ENCODE measurements around the gene PPP2CA. TPM values are rescaled to one million over a fixed set of nuclear protein-coding genes. Genes with fewer than 3 reads are reported as not detected.

The PPP2CA gene
- total and polyA plus RNA-seq, 9 of the 15 experiments (the other 6 are each of a cell fraction or from before 2014, with no cell fraction given) = 23.0 to 257 (median 109) TPM

DNA sequence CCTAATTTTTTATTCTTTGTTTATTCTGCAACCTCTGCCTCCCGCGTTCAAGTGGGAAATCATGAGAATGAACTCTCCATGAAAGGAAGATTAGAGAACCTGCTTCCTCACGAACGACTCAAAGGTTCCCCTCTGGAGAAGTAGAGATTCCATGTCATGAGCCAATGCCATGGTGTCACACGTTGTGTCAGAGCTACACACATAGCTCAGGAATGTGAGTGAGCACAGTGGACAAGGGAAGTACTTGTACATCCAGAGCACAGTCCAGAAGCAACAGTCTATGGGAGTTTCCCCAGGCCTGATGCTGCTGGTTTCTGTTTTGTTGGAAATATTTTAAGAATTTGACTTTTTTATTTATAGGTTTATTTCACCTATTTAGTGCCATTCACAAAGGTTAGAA lies 26.8 kb upstream of the PPP2CA start (continued):
- TF ChIP-seq AFF1 (IDR thresholded peaks at IDR 0.05; ENCODE audit: low read depth in 1 of 2, partially characterized antibody in 2 of 2) (no peak), ZKSCAN1 (IDR thresholded peaks at IDR 0.05; ENCODE audit: low read depth, low read length) (no peak), BCL6 (CRISPR knock-in tag; IDR thresholded peaks at IDR 0.05) (no peak), RFX1 (IDR thresholded peaks at IDR 0.05) (no peak), PATZ1 (CRISPR knock-in tag; IDR thresholded peaks at IDR 0.05; ENCODE audit: borderline replicate concordance) (no peak), CTBP1 (IDR thresholded peaks at IDR 0.05; ENCODE audit: borderline replicate concordance) (no peak), ZFP30 (CRISPR knock-in tag; IDR thresholded peaks at IDR 0.05; ENCODE audit: borderline replicate concordance) (no peak)

Measured in K562 (cell line).